DND-41 (cell line): ENCODE measurements around the gene RNF212.

ENCODE experiments used
- ATAC-seq: fragments of 200-7000 bp; cut with Tn5 transposase; 3 replicates; pipeline ENCODE4 v1.9.1; 2021; ENCODE audit warnings: low read depth; ENCODE audit not compliant: insufficient read depth
- DNase-seq: peaks from one replicate; pipeline ENCODE4 v3.0.0-alpha.2; 2020
- H2AFZ ChIP-seq: 2 replicates; pipeline ENCODE4 v1.6.0; 2012; ENCODE audit warnings: low read depth, low read length
- H3K27ac ChIP-seq: 2 replicates; pipeline ENCODE4 v1.5.1; 2012; ENCODE audit warnings: low read length, inconsistent platforms
- H3K27me3 ChIP-seq: fragments of 200-600 bp; sonication (generic); 2 replicates; pipeline ENCODE4 v1.6.0; 2012; ENCODE audit warnings: low read length, mild to moderate bottlenecking, inconsistent platforms; ENCODE audit not compliant: insufficient read depth, poor library complexity
- H3K36me3 ChIP-seq: 2 replicates; pipeline ENCODE4 v1.5.1; 2012; ENCODE audit warnings: low read length, inconsistent platforms; ENCODE audit not compliant: insufficient read depth
- H3K4me1 ChIP-seq: 2 replicates; pipeline ENCODE4 v1.5.1; 2012; ENCODE audit warnings: mild to moderate bottlenecking, low read length; ENCODE audit not compliant: insufficient read depth
- H3K4me2 ChIP-seq: 2 replicates; pipeline ENCODE4 v1.6.0; 2012; ENCODE audit warnings: mild to moderate bottlenecking, moderate library complexity, low read length, inconsistent platforms; ENCODE audit not compliant: insufficient read depth
- H3K4me3 ChIP-seq, 2 experiments: fragments of 200-600 bp in 1 of 2; shearing (Covaris generic) in 1 of 2; 2 replicates each; pipeline ENCODE4 v1.5.1; 2012 to 2016; ENCODE audit warnings: inconsistent platforms in 2 of 2, low read length in 2 of 2, mild to moderate bottlenecking in 2 of 2, low read depth in 1 of 2, moderate library complexity in 1 of 2
- H3K79me2 ChIP-seq: 2 replicates; pipeline ENCODE4 v1.6.0; 2012; ENCODE audit warnings: low read length, inconsistent platforms; ENCODE audit not compliant: insufficient read depth
- H3K9ac ChIP-seq: 2 replicates; pipeline ENCODE4 v1.6.0; 2012; ENCODE audit warnings: low read depth, mild to moderate bottlenecking, inconsistent platforms, low read length, moderate library complexity
- H3K9me3 ChIP-seq: 2 replicates; pipeline ENCODE4 v1.5.1; 2012; ENCODE audit warnings: low read length, moderate library complexity, mild to moderate bottlenecking, inconsistent platforms; ENCODE audit not compliant: insufficient read depth, severe bottlenecking
- H4K20me1 ChIP-seq: 2 replicates; pipeline ENCODE4 v1.6.0; 2012; ENCODE audit warnings: low read length; ENCODE audit not compliant: insufficient read depth
- EZH2 ChIP-seq: IDR thresholded peaks from 3 replicates; pipeline ENCODE4 v1.6.1; 2012; ENCODE audit warnings: borderline replicate concordance, low read depth, mild to moderate bottlenecking, moderate library complexity, low read length, inconsistent platforms; ENCODE audit not compliant: severe bottlenecking
- TF ChIP-seq, protein P1 (sequence below): IDR thresholded peaks from 2 replicates; pipeline ENCODE4 v1.5.1; 2012; ENCODE audit warnings: borderline replicate concordance, low read length, moderate library complexity, mild to moderate bottlenecking; ENCODE audit not compliant: poor library complexity, severe bottlenecking; ENCODE audit errors: extremely low read depth

The RNF212 gene

DNA sequence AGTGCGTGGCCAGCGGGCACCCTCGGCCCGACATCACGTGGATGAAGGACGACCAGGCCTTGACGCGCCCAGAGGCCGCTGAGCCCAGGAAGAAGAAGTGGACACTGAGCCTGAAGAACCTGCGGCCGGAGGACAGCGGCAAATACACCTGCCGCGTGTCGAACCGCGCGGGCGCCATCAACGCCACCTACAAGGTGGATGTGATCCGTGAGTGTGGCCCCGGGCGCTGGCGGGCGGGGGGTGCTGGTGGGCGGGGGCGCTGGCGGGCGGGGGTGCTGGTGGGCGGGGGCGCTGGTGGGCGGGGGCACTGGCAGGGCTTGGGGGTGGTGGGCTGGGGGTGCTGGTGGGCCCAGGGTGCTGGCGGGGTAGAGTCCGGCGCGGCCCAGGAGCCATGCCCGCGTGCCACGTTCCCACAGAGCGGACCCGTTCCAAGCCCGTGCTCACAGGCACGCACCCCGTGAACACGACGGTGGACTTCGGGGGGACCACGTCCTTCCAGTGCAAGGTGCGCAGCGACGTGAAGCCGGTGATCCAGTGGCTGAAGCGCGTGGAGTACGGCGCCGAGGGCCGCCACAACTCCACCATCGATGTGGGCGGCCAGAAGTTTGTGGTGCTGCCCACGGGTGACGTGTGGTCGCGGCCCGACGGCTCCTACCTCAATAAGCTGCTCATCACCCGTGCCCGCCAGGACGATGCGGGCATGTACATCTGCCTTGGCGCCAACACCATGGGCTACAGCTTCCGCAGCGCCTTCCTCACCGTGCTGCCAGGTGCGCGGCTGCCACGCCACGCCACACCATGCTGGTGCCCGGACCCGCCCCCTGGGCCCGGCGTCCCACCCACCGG, 89.2 kb downstream of the RNF212 start:
- Histone ChIP-seq H3K9me3 (no peaks in the 10 kb centered on the region), H3K27ac (no peak overlapping the region), H3K4me1 (no peaks in the 10 kb centered on the region), H3K4me2 (no peak overlapping the region), H2AFZ (no peak overlapping the region), H4K20me1 (peaks cover 3% of the 10 kb centered on the region), H3K4me3 (no peak overlapping the region), H3K36me3 (no peaks in the 10 kb centered on the region), H3K27me3 (no peaks in the 10 kb centered on the region), H3K79me2 (no peaks in the 10 kb centered on the region), H3K9ac (no peak overlapping the region)
- ATAC-seq (no peak), DNase-seq (no peak)
- no peak for TF ChIP-seq EZH2
- TF ChIP-seq, protein P1, sequence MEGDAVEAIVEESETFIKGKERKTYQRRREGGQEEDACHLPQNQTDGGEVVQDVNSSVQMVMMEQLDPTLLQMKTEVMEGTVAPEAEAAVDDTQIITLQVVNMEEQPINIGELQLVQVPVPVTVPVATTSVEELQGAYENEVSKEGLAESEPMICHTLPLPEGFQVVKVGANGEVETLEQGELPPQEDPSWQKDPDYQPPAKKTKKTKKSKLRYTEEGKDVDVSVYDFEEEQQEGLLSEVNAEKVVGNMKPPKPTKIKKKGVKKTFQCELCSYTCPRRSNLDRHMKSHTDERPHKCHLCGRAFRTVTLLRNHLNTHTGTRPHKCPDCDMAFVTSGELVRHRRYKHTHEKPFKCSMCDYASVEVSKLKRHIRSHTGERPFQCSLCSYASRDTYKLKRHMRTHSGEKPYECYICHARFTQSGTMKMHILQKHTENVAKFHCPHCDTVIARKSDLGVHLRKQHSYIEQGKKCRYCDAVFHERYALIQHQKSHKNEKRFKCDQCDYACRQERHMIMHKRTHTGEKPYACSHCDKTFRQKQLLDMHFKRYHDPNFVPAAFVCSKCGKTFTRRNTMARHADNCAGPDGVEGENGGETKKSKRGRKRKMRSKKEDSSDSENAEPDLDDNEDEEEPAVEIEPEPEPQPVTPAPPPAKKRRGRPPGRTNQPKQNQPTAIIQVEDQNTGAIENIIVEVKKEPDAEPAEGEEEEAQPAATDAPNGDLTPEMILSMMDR, result no peak

DNA sequence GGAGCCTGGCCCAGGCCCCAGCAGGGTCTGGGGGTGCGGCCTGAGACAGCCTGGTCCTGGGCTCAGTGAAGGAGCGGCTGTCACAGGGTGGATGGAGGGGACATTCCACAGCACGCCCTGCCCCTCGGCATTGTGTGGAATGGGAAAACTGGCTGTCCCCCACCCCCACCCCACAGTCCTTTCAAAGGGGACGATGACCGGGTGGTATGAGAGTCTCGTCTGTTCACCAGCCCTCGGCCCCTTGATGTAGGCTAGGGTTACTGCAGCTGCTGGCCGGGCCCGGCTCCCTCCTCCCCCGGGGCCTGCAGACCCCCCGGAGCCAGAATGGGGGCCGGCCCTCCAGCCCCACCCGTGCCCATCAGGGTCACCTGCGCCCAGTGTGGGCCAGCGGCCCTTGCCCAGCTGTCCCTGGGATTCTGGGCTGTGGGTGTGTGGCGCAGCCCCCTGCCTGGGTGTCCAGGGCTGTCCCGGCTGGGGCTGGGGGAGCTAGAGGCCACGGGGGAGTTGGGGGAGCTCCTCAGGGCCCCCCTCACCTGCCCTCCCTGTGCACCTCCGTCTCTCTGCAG, 90.2 kb downstream of the RNF212 start:
- Histone ChIP-seq H3K4me1 (no peaks in the 10 kb centered on the region), H3K79me2 (no peaks in the 10 kb centered on the region), H3K27ac (no peak overlapping the region), H4K20me1 (peaks cover 4% of the 10 kb centered on the region), H2AFZ (no peak overlapping the region), H3K9me3 (no peaks in the 10 kb centered on the region), H3K27me3 (no peaks in the 10 kb centered on the region), H3K9ac (no peak overlapping the region), H3K4me2 (no peak overlapping the region), H3K36me3 (no peaks in the 10 kb centered on the region), H3K4me3 (no peak overlapping the region)
- ATAC-seq (no peak), DNase-seq (no peak)
- TF ChIP-seq, protein P1, result no peak
- no peak for TF ChIP-seq EZH2

DNA sequence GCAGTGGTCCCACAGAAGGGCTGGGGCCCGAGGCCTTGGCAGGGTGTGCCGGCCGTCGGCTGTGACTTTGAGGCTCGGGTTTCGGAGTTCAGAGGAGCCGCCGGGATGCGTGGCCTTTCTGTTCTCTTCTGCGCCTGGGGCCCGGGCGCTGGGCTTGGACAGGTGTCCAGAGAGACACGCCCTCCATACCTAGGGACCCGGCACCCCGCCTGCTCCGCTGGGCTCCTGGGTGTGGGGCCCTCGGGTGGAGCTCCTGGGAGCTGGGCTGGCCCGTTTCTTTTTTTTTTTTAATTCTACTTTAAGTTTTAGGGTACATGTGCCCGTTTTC, 90.7 kb downstream of the RNF212 start:
- ATAC-seq, result no peak
- DNase-seq, result no peak
- H4K20me1 ChIP-seq, result peaks cover 4% of the 10 kb centered on the region
- H3K4me2 ChIP-seq, result no peak overlapping the region
- H2AFZ ChIP-seq, result no peak overlapping the region
- H3K36me3 ChIP-seq, result no peaks in the 10 kb centered on the region
- no peaks in the 10 kb centered on the region for H3K79me2 ChIP-seq
- no peaks in the 10 kb centered on the region for H3K4me1 ChIP-seq
- no peak overlapping the region for H3K9ac ChIP-seq
- H3K27me3 ChIP-seq, result no peaks in the 10 kb centered on the region
- TF ChIP-seq, protein P1, result no peak
- TF ChIP-seq EZH2, result no peak
- H3K4me3 ChIP-seq, result no peak overlapping the region
- H3K9me3 ChIP-seq, result no peaks in the 10 kb centered on the region
- no peak overlapping the region for H3K27ac ChIP-seq
